GM21528 (cell line): ENCODE measurements around the gene CENPS.
A peak's percentile ranks its signal among the peaks of the same experiment; 100 is the strongest.
"Not testable (repeated sequence)": the region's sequence is repeated elsewhere in the genome, so short reads cannot be mapped to it uniquely, and the experiment has no call there.

Source experiments
- ATAC-seq: cut with Tn5 transposase; IDR thresholded peaks from one replicate; pipeline ENCODE4 v1.9.1; 2021; ENCODE audit warnings: mild to moderate bottlenecking, moderate library complexity; ENCODE audit not compliant: unreplicated experiment, low FRiP score

The CENPS gene

GRCh38 chr1:10430216-10431069 lies at the start of gene CENPS:
CENPS (plus strand) TSS chr1:10430433; CDS start chr1:10430518, 85 bp downstream.
- ATAC-seq = peak; percentile 80

DNA sequence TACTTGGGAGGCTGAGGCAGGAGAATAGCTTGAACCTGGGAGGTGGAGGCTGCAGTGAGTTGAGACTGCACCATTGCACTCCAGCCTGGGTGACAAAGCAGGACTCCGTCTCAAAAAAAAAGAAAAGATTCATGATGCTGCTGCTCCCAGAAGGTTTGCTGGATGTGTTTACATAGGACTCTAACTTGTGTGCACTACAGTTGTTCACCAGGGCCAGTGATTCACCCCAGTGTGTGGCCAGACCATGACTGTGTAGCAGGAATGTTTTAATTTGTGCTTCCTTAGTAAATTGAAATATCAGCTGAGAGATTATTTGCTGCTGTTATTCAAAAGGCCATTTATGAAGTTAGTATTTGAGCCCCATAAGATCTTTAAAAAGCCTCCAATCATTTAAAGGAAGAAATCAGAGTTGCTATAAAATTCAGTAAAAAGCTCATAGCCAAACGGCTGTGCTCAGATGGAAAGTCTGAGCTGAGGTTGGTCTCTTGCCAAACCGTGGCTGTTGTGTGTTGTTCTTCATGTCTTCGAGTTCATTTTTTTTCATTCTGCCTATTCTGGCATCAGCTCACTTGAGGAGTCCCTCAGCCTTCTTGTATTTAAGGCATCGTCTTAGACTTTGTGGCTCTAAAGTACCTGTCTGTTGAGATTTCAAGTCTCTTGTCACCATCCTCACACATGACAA lies 49.5 kb upstream of the CENPS start:
- no peak for ATAC-seq

GRCh38 chr1:10383630-10384029 lies 46.6 kb upstream of the CENPS start:
- ATAC-seq = no peak

GRCh38 chr1:10384219-10384618 lies 46.0 kb upstream of the CENPS start:
- no peak for ATAC-seq

- no peak for ATAC-seq
Observed at GRCh38 chr1:10386761-10387676, 43.2 kb upstream of the CENPS start.

DNA sequence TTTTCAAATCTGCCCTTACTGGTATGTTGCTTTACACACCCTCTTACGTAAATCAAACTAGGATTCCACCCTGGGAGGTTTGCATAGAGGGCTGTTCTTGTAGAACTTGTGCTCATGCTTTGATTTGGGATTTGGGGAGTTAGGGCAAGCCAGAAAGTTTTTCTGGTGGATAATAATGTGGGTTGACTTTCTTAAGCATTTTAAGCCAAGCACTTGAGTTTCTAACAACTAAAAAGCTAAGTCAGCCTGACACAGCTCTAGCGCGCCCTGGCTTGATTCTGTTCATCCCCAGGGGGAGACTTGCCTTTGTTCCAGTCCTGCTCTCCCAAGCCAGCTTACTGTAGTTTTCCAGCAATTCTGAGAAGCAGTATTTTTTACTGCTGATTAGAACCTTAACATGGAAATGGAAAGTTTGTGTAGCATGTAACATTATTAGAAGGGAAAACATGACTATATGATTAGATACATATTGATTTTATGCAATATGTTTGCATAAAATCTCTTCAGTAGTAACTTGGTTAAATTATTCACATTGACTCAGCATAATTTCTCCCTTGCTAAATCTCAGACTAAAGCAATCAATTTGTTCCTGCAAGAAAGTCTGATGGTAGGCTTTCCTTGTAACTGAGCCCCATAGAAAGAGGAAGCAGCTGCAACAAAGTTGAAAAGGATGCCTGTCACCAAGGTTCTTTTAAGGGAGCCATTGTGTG lies 42.4 kb upstream of the CENPS start:
- ATAC-seq = no peak

DNA sequence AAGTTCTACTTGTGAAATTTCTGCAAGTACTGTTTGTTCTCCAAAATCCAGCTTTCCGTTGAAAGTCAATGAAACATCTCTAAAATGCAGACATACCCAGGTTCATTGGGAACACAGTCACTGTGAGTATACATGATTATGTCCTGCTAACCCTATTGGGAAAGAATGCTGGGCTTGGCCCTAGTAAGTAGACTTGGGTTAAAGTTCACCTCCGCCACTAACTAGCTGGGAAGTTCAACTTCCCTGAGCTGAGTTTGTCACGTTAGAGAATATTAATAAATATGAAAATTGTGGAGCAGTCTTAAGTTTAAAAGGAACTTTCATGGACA lies 41.9 kb upstream of the CENPS start:
- ATAC-seq = no peak

DNA sequence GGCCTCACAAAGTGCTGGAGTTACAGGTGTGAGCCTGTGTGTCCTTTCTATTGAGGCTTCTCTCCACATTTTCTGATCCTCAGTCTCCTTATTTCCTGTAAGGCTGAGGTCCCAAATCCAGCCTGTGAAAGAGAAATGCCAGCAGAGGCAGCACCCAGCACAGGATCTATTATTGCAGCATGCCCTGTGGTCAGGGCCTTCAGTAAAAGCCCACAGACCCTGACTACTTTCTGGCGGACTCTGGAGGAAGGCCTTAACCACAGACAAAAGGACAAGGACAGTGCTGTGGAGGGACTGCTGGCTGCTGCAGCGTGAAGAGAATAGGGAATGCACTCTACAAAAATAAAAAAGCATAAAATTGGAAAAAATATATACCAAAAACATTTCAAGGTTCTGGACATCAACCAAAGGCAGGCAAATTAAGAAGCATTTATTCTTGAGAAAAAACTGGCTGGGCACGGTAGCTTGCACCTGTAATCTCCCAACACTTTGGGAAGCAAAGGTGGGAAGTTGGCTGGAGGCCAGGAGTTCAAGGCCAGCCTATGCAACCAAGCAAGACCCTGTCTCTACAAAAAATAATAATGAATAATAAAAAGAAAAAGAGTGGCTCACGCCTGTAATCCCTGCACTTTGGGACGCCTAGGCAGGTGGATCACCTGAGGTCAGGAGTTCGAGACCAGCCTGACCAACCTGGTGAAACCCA lies 40.8 kb upstream of the CENPS start:
- ATAC-seq = no peak

- ATAC-seq = no peak
Observed at GRCh38 chr1:10396870-10397269, 33.4 kb upstream of the CENPS start.

DNA sequence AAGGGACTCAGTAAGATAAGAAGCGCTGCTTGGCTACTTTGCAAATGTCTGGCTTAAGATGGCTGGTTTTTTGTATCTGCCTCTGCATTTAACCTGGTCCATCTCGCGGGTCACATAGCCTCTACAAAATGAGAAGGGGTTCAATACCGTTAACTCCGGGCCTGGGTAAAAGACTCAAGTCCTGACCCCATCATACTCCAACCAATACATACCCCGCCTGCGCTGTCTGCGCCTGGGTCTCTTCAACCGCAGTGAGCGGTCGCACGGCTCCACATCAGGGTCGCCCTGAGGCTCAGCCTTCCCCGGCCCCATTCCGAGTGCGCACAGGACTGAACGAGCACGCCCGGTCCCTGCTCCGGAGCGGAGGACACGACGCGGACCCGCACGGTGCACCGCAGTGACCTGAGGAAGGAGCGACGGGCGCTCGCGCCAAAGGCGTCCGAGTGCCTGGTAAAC lies 31.9 kb upstream of the CENPS start:
- no peak for ATAC-seq

DNA sequence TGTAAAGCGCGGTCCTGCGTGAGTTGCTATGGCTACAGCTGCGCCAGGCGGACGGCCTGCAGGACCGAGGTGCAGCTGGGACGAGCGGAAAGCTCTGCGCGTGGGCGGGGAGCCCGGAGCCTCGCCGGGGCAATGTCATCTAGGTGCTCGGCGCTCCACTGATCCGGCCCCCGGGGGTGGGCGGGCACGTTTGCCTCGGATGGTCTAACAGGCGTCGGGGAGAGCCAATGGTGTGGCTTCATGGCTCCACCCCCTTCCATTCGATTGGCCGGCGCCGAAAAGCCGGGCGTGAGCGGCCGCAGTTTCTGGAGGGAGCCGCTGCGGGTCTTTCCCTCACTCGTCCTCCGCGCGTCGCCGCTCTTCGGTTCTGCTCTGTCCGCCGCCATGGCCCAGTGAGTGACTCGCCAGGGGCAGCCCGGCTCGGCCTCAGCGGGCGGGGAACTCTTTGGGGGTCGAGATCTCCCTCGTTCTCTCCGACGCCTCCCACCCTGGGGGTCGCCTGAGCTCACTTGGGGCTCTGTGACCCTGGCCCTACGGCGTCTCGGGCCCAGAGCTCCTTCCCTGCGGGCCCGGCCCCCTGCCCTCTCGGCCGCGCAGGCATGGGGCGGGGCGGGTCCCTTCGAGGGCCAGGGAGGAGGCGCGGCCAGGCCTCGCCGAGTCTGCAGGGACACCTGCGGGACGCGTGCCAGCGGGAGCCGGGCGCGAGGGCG lies 31.3 kb upstream of the CENPS start, which contains the start of gene PGD:
Gene PGD, plus strand, starts transcription at position 331 of the 710 bp plus-strand sequence. Its CDS starts 54 bp downstream, at position 385.
- ATAC-seq = peak; percentile 95

- ATAC-seq = no peak
Observed at GRCh38 chr1:10399444-10399941, 30.7 kb upstream of the CENPS start.

DNA sequence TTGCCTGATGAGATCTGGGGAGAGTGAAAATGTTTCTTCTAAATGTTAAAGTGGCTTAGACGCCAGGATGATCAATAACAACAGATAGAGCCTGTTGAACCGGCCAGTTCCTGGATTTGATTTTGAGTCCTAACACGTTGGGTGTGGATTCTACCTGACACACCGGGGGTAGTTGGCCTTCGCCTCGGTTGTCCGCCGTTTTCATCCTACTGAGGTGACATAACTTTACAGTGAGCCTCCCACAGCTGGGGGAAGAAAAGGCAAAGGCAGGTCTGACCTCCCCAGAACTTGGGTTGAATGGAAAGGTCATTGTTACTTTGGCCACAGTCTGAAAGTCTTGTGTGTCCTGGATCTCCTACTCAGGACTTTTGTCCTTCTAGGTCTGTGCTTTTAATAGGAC lies 30.2 kb upstream of the CENPS start:
- no peak for ATAC-seq

DNA sequence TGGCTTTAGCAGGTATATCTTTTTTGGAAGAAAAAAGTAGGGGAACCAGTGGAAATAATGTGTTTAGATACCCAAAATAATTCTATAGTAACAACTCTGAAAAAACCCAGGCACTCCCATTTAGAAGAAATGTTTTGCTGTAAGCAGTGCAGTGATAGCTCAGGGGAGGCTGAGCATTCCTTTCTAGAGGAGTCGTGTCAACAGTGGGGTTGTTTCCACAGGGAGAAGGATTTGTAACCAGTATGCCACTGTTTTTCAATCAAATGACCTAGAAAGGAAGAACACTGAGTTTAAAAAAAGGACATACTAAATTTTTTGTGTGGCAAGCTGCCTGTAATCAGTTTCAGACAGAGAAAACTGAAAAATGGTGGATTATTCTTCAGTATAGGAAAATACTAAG lies 29.0 kb upstream of the CENPS start:
- no peak for ATAC-seq

DNA sequence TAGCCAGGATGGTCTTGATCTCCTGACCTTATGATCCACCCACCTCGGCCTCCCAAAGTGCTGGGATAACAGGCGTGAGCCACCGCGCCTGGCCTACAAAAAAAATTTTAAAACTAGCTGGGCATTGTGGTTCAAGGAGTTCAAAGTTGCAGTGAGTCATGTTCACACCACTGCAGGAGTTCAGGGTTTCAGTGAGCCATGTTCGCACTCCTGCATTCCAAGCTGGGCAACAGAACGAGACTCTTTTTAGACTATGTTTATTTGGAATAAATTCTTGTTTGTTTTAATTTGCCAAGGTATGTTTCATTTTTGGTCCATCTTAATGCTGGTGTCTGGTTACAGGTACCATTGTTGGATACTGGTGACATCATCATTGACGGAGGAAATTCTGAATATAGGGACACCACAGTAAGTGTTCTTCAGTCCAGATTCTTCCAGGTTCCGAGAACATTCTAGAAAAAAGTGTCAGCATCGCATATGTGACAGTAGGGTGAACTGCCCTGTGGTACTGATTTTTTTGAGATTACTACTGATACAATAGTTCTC lies 27.4 kb upstream of the CENPS start:
- no peak for ATAC-seq

DNA sequence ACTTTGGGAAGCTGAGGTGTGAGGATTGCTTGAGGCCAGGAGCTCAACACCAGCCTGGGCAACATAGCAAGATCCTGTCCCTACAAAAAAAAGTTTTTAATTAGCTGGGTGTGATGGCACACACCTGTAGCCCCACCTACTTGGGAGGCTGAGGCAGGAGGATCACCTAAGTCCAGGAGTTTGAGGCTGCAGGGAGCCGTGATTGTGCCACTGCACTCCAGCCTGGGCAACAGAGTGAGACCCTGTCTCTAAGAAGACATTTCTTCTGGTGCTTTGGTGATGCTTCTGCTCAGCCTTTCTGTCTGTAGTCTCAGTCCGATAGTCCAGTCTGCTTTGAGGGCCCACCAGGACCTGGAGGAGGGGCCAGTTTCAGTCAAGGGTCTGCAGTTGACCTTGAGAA lies 23.0 kb upstream of the CENPS start:
- no peak for ATAC-seq

DNA sequence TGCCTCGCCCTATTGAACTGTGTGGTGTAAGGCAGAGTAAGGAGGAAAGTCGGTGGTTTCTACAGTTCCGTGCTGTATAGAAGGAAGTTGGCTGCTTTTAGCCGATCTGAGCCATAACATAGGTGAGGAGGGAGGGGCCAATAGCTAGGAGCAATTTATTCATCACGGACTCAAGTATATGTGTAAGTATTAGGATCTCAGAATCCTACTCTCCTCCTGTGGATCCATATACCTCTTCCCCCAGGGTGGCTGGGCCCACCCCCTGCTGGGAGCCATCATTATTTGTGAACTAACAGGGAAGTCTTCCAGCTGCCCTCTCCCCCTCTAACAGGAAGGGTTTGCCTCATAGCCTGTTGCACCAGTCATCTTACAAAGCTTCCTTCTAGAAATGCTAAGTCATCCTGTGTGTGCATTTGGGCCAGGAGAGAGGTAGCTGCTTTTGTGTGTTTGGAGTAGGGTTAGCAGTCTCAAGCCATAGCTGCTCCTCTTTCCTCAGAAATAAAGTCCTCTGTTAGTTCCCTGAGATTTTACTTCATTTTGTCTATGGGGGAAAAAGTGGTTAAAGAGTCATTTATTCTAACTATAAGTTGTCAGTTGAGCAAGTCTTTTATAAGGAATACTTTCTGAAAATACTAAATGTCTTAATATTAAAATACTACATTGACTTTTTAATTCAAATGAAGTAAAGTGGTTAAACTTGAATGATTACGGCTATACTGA lies 14.9 kb upstream of the CENPS start:
- ATAC-seq = no peak

GRCh38 chr1:10415967-10416366 lies 14.3 kb upstream of the CENPS start:
- ATAC-seq = not testable (repeated sequence)
